ENCODE data around the gene CHID1.

Gene CHID1

DNA sequence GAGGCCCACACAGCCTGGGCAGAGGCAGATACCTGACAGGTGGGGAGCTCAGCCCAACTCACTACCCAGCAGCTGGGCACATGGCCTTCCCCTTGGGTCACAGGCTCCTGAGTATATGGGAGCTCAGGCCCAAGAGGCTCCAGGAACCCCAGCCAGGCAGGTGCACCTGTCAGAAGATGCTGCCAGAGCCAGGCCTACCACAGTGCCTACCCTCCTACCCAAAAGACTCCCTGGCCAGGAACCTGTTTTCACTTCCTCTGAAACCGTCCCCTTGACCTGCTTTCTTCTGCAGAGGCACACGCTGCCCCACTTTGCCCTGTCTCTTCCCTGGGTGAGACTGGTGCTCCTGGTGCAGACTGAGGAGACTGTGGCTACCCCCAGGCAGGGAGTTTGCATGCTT is 2.9 kb downstream of the CHID1 start:
- DNase-seq: no peak

- no peak for DNase-seq
Measured at GRCh38 chr11:905952-906351, 4.7 kb downstream of the CHID1 start.

DNA sequence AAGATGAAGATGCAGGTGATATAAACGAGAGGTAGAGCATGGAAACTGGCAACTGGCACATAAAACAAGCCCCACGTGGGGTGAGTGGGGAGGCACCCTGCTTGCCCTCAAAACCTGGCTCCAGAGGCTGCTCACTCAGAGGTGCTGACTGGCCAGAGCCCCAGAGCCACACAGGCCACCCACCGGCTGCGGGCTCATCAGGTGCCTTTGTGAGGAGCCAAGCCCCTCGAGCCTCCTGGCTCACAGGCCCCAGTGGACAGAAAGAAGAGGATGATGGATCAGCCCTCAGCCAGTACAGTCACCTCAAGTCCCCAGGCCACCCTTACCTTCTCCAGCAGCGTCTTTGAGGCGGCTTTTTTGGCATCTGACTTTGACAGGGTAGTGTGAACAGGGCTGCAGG is 6.2 kb downstream of the CHID1 start:
- no peak for DNase-seq

- DNase-seq: no peak
Measured at GRCh38 chr11:901452-902061, 9.1 kb downstream of the CHID1 start.

- DNase-seq: no peak
Measured at GRCh38 chr11:900545-900944, 10.1 kb downstream of the CHID1 start.

DNA sequence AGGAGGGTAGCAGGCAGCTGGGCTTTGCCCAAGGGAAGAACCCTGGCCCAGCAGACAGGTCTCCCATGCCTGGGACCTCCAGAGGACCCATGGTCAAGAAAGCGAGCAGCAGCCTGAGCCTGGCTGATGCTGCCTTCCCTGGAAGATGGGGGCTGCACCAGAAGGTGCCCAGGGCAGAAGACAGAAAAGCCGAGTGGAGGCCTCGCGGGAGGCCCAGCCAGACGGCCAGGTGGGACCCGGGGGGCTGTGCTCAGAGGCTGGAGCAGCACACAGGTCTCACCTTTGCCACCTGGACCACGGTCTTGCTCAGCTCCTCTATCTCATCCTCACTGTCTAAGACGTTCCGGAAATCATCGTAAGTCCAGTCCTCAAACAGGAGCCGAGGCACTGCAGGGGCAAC is 10.9 kb downstream of the CHID1 start:
- DNase-seq: no peak

DNA sequence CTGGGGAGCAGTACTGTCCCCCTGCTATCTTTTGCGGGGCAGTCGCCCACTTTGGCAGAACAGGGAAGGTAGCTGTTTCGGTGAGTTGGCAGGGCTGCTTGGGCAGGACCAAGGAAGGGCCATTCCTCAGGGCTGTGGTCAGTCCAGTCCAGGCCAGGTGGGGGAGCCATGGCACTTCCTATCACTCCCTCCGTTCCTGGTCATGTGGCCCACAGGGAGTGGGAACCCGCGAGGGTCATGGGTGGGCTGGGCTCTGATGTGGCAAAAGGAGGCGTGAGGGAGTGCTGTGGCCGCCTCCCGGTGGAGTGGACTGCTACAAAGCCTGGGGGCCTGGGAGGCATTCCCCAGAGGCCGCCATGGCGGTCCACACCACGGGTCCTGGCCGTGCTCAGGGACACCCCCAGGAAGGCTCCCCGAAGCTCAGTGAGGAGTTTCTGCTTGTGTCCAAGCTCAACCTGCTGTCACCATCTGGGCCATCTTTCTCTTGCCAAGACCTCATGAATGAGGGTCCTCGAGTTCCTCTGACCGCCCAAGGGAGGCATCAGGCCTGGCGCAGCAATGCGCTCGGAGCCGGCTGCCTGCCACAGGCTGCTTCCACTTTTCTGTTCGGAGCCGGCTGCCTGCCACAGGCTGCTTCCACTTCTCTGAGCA is 11.9 kb downstream of the CHID1 start:
- DNase-seq: no peak

GRCh38 chr11:898143-898511 is 12.5 kb downstream of the CHID1 start:
- DNase-seq: no peak

- no peak for DNase-seq
Measured at GRCh38 chr11:897253-898142, 13.1 kb downstream of the CHID1 start.

- DNase-seq: no peak
Measured at GRCh38 chr11:895331-896110, 15.1 kb downstream of the CHID1 start.

DNA sequence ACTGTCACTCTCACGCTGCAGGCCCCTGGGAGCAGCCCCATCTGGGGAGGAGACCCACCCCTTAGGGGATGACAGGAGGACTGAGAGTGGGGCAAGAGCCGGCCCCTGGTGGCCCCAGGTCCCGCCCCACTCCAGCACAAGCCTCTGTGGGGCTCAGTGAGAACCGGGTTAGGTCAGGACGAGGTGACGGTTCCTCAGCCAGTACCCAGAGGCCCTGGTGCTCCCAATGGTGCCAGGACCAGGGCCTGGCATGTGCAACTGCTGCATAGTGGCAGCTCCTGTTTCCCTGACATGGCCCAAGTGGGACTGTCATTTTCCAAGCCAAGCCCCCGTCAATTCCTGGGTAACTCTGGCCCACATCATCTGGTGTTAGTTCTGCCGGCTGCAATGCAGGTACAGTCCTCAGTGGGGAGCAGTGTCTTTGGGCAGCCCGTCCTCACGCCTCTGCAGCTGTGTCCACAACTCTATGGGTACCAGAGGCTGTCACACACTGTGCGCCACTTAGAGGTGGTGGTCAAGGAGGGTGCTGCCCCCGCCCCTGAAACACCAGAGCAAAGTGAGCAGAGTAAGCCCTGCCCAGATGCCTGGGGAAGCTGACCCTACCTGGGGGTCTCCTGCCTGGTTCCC is 15.9 kb downstream of the CHID1 start:
- no peak for DNase-seq

- DNase-seq: no peak
Measured at GRCh38 chr11:893008-893654, 17.5 kb downstream of the CHID1 start.

- no peak for DNase-seq
Measured at GRCh38 chr11:890794-891540, 19.6 kb downstream of the CHID1 start.

- DNase-seq: no peak
Measured at GRCh38 chr11:889687-890475, 20.7 kb downstream of the CHID1 start.

- no peak for DNase-seq
Measured at GRCh38 chr11:889257-889656, 21.4 kb downstream of the CHID1 start.

GRCh38 chr11:888310-889212 is 22.0 kb downstream of the CHID1 start:
- no peak for DNase-seq

DNA sequence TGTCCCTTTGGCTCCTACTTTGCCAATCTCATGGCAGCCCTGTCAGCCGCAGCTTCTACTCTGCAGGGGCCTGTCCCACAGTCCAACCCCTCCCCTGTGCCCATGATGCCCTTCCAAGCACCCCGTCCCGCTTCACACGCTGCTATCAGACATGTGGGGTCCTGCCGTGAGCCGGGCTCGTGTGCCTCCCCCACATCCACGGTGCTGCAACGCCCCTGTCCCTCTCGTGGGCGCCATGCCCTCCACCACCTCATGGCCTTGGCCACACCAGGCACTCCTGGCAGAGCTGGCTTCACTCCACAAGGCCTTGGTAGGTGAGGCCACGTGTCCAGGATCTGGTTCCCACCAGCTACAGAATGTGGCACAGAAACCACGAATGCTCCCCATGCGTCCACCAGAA is 23.0 kb downstream of the CHID1 start:
- DNase-seq: no peak

DNA sequence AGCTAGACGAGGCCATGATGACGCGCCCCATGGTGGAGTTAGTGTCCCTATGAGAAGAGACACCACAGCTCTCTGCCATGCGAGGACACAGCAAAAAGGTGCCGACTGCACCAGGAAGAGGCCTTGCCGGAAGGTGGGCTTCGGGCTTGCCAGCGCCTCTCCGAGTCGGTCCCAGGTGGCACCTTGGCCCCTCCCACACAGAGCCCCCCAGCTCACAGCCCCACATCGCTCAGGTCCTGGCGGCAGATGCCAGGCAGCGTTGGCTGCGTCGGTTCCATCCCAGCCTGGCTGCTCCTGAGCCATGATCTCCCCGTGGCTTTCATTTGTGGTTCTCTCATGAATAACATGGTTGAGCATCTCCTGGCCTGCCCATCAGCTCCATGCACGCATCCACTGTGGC is 24.0 kb downstream of the CHID1 start:
- DNase-seq: no peak

- no peak for DNase-seq
Measured at GRCh38 chr11:884578-885070, 26.0 kb downstream of the CHID1 start.

All from activated effector memory CD4-positive, alpha-beta T cell treated with Interleukin-2 at 50 U/mL for 16 hours (primary cell).